Activated CD4-positive, alpha-beta memory T cell treated with anti-CD3 and anti-CD28 coated beads for 36 hours (primary cell): Measurements from ENCODE around the gene FOSL1. TPM values are rescaled to one million over a fixed set of nuclear protein-coding genes. Genes with fewer than 3 reads are reported as not detected.

Source experiments
- CTCF ChIA-PET: fragments of 350-600 bp; sonication (Branson Sonifier 250); formaldehyde crosslinking; loops from one replicate; lab custom pipeline; 2021; ENCODE audit warnings: antibody characterized with exemption, inconsistent platforms; lab: Charles Lee
- POLR2A ChIA-PET: fragments of 350-600 bp; sonication (Branson Sonifier 250); formaldehyde crosslinking; loops from one replicate; lab custom pipeline; 2021; ENCODE audit warnings: antibody characterized with exemption; lab: Charles Lee
- DNase-seq: peaks from one replicate; pipeline ENCODE4 v3.0.0-alpha.2; 2020
- H3K27ac Mint-ChIP-seq: one replicate; pipeline ENCODE4 v1.8.0; 2021; ENCODE audit warnings: mixed read lengths
- H3K27me3 Mint-ChIP-seq: one replicate; pipeline ENCODE4 v1.8.0; 2021; ENCODE audit warnings: mixed read lengths
- H3K36me3 Mint-ChIP-seq: one replicate; pipeline ENCODE4 v1.8.0; 2021; ENCODE audit warnings: mixed read lengths
- H3K4me1 Mint-ChIP-seq: one replicate; pipeline ENCODE4 v1.8.0; 2021; ENCODE audit warnings: low read depth, mixed read lengths
- H3K4me3 Mint-ChIP-seq: one replicate; pipeline ENCODE4 v1.8.0; 2021; ENCODE audit warnings: mild to moderate bottlenecking, mixed read lengths
- H3K9me3 Mint-ChIP-seq: one replicate; pipeline ENCODE4 v1.8.0; 2021; ENCODE audit warnings: mixed read lengths
- intact Hi-C: fragments of 100-400 bp; cut with micrococcal nuclease; formaldehyde crosslinking; loops from one replicate; pipeline ENCODE4 v1.15.1; 2023
- total RNA-seq, 2 experiments: library from RNA; stranded (reverse); gene quantifications; one replicate each; pipeline ENCODE4 v1.2.3, GENCODE V29; 2021

The FOSL1 gene
- total RNA-seq, 2 experiments from 2014 or later = 17.1 to 17.7 TPM

GRCh38 chr11:65862941-65863888 lies 37.0 kb downstream of the FOSL1 start:
- intact Hi-C loops = no loop called here
- Mint-ChIP-seq H3K36me3 (peaks cover 43% of the 10 kb centered on the region), H3K4me1 (peaks cover 19% of the 10 kb centered on the region), H3K27me3 (no peaks in the 10 kb centered on the region), H3K27ac (no peak overlapping the region), H3K9me3 (no peaks in the 10 kb centered on the region), H3K4me3 (peak overlapping the region; percentile 5)
- CTCF ChIA-PET = interaction anchor here (10.5 kb wide), 1 partner anchor 24 kb away, joined by 277 read pairs; the partner anchor contains the start of genes CCDC85B and FIBP
- POLR2A ChIA-PET = interaction anchor here (1.0 kb wide), 1 partner anchor 13 kb away, joined by 3 read pairs; no protein-coding TSS in a partner anchor
- no peak for DNase-seq

DNA sequence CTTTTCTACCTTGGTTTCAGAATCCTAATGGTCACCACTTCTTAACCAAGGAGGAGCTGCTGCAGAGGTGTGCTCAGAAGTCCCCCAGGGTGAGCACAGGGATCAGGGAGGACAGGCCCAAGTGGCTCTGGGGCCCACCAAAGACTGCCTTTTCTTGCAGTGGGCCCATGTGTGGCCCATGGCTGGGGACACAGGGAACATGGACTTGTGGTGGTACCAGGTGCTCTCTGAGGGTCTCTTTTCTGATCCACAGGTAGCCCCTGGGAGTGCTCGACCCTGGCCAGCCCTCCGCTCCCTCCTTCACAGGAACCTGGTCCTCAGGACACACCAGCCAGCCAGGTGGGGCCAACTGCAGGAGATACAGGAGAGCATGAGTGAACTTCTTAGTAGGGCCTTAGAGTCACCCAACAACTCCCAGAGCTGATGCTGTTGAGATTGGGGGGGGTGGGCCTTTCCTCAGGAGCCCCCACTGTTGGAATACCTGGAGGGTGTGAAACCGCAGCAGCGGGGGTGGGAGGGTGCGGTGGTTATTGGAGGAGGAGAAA lies 37.9 kb downstream of the FOSL1 start:
- Mint-ChIP-seq H3K4me1 (peaks cover 19% of the 10 kb centered on the region), H3K4me3 (peak overlapping the region; percentile 20), H3K27ac (no peak overlapping the region), H3K9me3 (no peaks in the 10 kb centered on the region), H3K36me3 (peaks cover 41% of the 10 kb centered on the region), H3K27me3 (no peaks in the 10 kb centered on the region)
- POLR2A ChIA-PET = no interaction called here
- DNase-seq = no peak
- intact Hi-C loops = no loop called here
- CTCF ChIA-PET = interaction anchor here (3.6 to 10.5 kb wide), 2 partner anchors 11 to 25 kb away, joined by 26 to 277 read pairs; partner anchors contain the start of genes CCDC85B and FIBP

DNA sequence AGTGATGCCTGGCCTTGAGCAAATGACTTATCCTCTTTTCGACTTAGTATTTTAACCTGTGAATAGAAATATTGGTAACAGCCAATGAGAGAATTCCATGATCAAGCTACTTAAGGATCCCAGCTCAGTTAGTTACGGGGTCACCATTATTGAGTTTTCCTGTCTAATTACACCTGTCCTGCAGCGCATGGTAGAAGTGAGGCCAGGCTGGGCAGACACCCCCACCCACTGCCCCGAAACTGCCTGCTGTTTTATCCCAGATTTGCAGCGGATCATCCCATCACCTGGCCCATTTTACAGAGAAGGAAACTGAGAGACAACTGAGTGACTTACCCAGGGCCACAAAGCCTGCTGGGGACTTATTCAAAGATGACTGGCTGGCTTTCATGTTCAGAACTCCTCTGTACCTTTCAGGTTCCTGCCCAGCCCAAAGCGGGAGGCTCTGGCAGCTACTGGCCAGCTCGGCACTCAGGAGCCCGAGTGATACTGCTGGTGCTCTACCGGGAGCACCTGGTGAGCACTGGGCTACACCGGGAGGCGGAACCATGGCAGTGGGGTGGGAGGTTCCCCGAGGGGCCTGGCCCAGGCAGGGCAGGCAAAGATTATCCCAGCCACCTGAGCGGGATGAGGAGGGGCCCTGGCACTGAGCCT lies 38.5 kb downstream of the FOSL1 start:
- DNase-seq = no peak
- intact Hi-C loops = no loop called here
- ChIA-PET POLR2A (interaction anchor here (0.8 to 5.0 kb wide), 8 partner anchors 9 to 199 kb away, joined by 3 to 95 read pairs (median 6); partner anchors contain the start of genes BANF1, CCDC85B, FIBP and RELA), CTCF (interaction anchor here (1.0 to 10.5 kb wide), 7 partner anchors 8 to 183 kb away, joined by 5 to 277 read pairs (median 11); partner anchors contain the start of genes CCDC85B, CTSW and FIBP)
- H3K36me3 Mint-ChIP-seq = peaks cover 40% of the 10 kb centered on the region
- H3K4me1 Mint-ChIP-seq = peaks cover 22% of the 10 kb centered on the region
- peak overlapping the region; percentile 98 for H3K4me3 Mint-ChIP-seq
- H3K27ac Mint-ChIP-seq = peak overlapping the region; percentile 99
- H3K9me3 Mint-ChIP-seq = no peaks in the 10 kb centered on the region
- no peaks in the 10 kb centered on the region for H3K27me3 Mint-ChIP-seq

DNA sequence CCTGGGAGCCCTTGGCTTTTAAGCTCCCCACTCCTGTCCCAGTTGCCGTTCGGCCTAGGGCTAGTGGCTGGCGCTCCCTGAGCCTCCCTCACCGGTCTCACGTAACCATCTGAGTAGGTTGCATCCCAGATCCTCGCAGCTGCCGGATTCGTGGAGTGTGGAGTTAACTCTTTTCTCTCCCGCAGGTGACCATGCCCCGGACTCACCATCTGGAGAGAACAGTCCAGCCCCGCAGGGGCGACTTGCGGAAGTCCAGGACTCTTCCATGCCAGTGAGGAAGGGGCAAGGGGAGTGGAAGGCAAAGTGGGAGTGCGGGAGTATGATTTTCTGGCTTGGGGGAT lies 39.1 kb downstream of the FOSL1 start:
- Mint-ChIP-seq H3K27me3 (no peaks in the 10 kb centered on the region), H3K36me3 (peaks cover 44% of the 10 kb centered on the region), H3K4me3 (peak overlapping the region; percentile 98), H3K27ac (peak overlapping the region; percentile 99), H3K9me3 (no peaks in the 10 kb centered on the region), H3K4me1 (peaks cover 27% of the 10 kb centered on the region)
- ChIA-PET POLR2A (interaction anchor here (0.8 to 5.0 kb wide), 9 partner anchors 9 to 198 kb away, joined by 3 to 95 read pairs (median 3); partner anchors contain the start of genes BANF1, CCDC85B, FIBP and RELA), CTCF (interaction anchor here (0.6 to 10.5 kb wide), 10 partner anchors 8 to 422 kb away, joined by 3 to 277 read pairs (median 16); partner anchors contain the start of genes CCDC85B, CTSW, FIBP and KAT5)
- DNase-seq = no peak
- intact Hi-C loops = no loop called here

GRCh38 chr11:65860278-65861164 lies 39.7 kb downstream of the FOSL1 start, which contains the start of gene MUS81:
TSS of gene MUS81 (plus strand) at chr11:65860433. CDS start at chr11:65860754, 321 bp downstream.
- DNase-seq = peak; percentile 97
- H3K4me3 Mint-ChIP-seq = peak within 1 kb of the TSS; percentile 98
- intact Hi-C loops = loop anchor here (1.0 kb wide), 2 partner anchors 40 to 101 kb away; partner anchors contain the start of genes FOSL1 and SART1
- peak within 1 kb of the TSS; percentile 99 for H3K27ac Mint-ChIP-seq
- no peaks in the 10 kb centered on the region for H3K9me3 Mint-ChIP-seq
- peaks cover 50% of the 10 kb centered on the region for H3K36me3 Mint-ChIP-seq
- POLR2A ChIA-PET = interaction anchor here (0.8 to 5.0 kb wide), 19 partner anchors 10 to 258 kb away, joined by 3 to 95 read pairs (median 4); partner anchors contain the start of genes BANF1, CCDC85B, FIBP and RELA
- peaks cover 33% of the 10 kb centered on the region for H3K4me1 Mint-ChIP-seq
- CTCF ChIA-PET = interaction anchor here (0.6 to 10.5 kb wide), 40 partner anchors 8 to 422 kb away, joined by 3 to 277 read pairs (median 6); partner anchors contain the start of genes AP5B1, BANF1, CCDC85B and CTSW
- H3K27me3 Mint-ChIP-seq = no peaks in the 10 kb centered on the region

DNA sequence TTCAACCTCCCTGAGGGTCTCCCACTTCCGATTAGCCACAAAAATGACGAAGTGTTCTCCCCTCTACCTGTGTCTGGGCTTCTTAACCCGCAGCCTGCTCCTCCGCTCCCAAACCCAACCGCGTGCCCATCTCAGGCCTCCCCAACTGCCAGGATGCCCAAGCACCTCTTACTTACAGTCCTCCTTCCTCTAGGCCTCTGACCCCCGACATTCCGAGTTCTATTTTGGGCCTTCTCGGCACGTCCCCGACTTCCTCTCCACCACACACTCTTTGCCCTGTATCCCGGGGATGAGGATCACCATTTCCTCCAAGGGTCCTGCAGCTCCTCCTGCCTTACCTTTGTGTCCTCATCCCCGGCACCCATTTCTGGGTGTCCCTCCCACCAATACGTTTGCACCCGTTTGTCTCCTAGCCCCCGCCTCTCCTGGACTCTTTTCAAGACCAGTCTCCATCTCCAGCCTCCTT lies 40.3 kb downstream of the FOSL1 start:
- Mint-ChIP-seq H3K4me3 (peak overlapping the region; percentile 98), H3K4me1 (peaks cover 38% of the 10 kb centered on the region), H3K36me3 (peaks cover 50% of the 10 kb centered on the region), H3K27ac (peak overlapping the region; percentile 99), H3K27me3 (no peaks in the 10 kb centered on the region), H3K9me3 (no peaks in the 10 kb centered on the region)
- ChIA-PET CTCF (interaction anchor here (0.6 to 10.5 kb wide), 38 partner anchors 8 to 284 kb away, joined by 3 to 277 read pairs (median 5); partner anchors contain the start of genes AP5B1, BANF1, CCDC85B and CTSW), POLR2A (interaction anchor here (0.7 to 5.0 kb wide), 19 partner anchors 10 to 290 kb away, joined by 3 to 95 read pairs (median 7); partner anchors contain the start of genes CCDC85B, FIBP, PCNX3 and RELA)
- DNase-seq = no peak
- intact Hi-C loops = loop anchor here (1.0 to 2.0 kb wide), 8 partner anchors 13 to 478 kb away; partner anchors contain the start of genes EFEMP2, FOSL1, KAT5 and RAB1B

GRCh38 chr11:65859095-65859811 lies 40.9 kb downstream of the FOSL1 start:
- peak overlapping the region; percentile 99 for H3K27ac Mint-ChIP-seq
- peak; percentile 99 for DNase-seq
- H3K27me3 Mint-ChIP-seq = no peaks in the 10 kb centered on the region
- H3K4me3 Mint-ChIP-seq = peak overlapping the region; percentile 98
- ChIA-PET CTCF (interaction anchor here (0.6 to 10.5 kb wide), 34 partner anchors 8 to 524 kb away, joined by 3 to 277 read pairs (median 6); partner anchors contain the start of genes AP5B1, BANF1, CCDC85B and CTSW), POLR2A (interaction anchor here (0.7 to 5.0 kb wide), 20 partner anchors 9 to 348 kb away, joined by 3 to 95 read pairs (median 7); partner anchors contain the start of genes CCDC85B, FIBP, KAT5 and PCNX3)
- H3K4me1 Mint-ChIP-seq = peaks cover 43% of the 10 kb centered on the region
- no peaks in the 10 kb centered on the region for H3K9me3 Mint-ChIP-seq
- peaks cover 54% of the 10 kb centered on the region for H3K36me3 Mint-ChIP-seq
- intact Hi-C loops = loop anchor here (1.0 to 2.0 kb wide), 6 partner anchors 14 to 477 kb away; partner anchors contain the start of genes EFEMP2, KAT5, RAB1B and SLC25A45

- no peak for DNase-seq
- peaks cover 48% of the 10 kb centered on the region for H3K4me1 Mint-ChIP-seq
- POLR2A ChIA-PET = interaction anchor here (0.7 to 5.0 kb wide), 13 partner anchors 12 to 348 kb away, joined by 3 to 95 read pairs (median 7); partner anchors contain the start of genes CCDC85B, FIBP, KAT5 and PCNX3
Measured at GRCh38 chr11:65858681-65859087, 41.5 kb downstream of the FOSL1 start.

More at GRCh38 chr11:65858681-65859087, 41.5 kb downstream of the FOSL1 start:
- H3K27ac Mint-ChIP-seq = peak overlapping the region; percentile 99
- CTCF ChIA-PET = interaction anchor here (1.2 to 10.5 kb wide), 11 partner anchors 7 to 164 kb away, joined by 3 to 277 read pairs (median 22); partner anchors contain the start of genes AP5B1, BANF1, CCDC85B and CTSW
- intact Hi-C loops = loop anchor here (1.0 to 2.0 kb wide), 10 partner anchors 14 to 476 kb away; partner anchors contain the start of genes BANF1, C11orf68, DRAP1 and EFEMP2
- H3K36me3 Mint-ChIP-seq = peaks cover 56% of the 10 kb centered on the region
- H3K9me3 Mint-ChIP-seq = no peaks in the 10 kb centered on the region
- H3K27me3 Mint-ChIP-seq = no peaks in the 10 kb centered on the region
- peak overlapping the region; percentile 98 for H3K4me3 Mint-ChIP-seq
